Pancreas (tissue), 10 donors: ENCODE data around the gene SNN. TPM values are rescaled to one million over a fixed set of nuclear protein-coding genes. Genes with fewer than 3 reads are reported as not detected.

Experiments
- ATAC-seq, 4 donors: fragments of 200-7000 bp; cut with Tn5 transposase; one replicate each; pipeline versions ENCODE4 v1.8.0 to v1.9.1; 2020; ENCODE audit warnings: mild to moderate bottlenecking in 4 of 4, moderate library complexity in 4 of 4
- DNase-seq, 6 donors: peaks; one replicate each; pipeline ENCODE4 v3.0.0-alpha.2; 2020
- FAIRE-seq: peaks from 2 replicates; lab custom pipeline; 2012; peaks lifted over from hg19 to GRCh38; lab: Jason Lieb, UNC
- H3K27ac ChIP-seq, 4 donors: fragments of 200-600 bp; sonication (generic); 1 replicate in 3 of 4; 2 replicates in 1 of 4; pipeline versions ENCODE4 v1.5.0 to v1.8.0; 2020
- H3K27me3 ChIP-seq, 4 donors: fragments of 200-600 bp; one replicate each; pipeline ENCODE4 v1.8.0; 2021
- H3K36me3 ChIP-seq, 3 donors: fragments of 200-600 bp; sonication (generic) in 1 of 3; one replicate each; pipeline versions ENCODE4 v1.5.0 to v1.8.0; 2020 to 2021
- H3K4me1 ChIP-seq, 3 donors: fragments of 200-600 bp; one replicate each; pipeline ENCODE4 v1.8.0; 2021
- H3K4me3 ChIP-seq, 4 donors: fragments of 200-600 bp; sonication (generic) in 2 of 4; one replicate each; pipeline versions ENCODE4 v1.5.0 to v1.8.0; 2020 to 2021
- H3K9me3 ChIP-seq, 4 donors: fragments of 200-600 bp; one replicate each; pipeline ENCODE4 v1.8.0; 2021
- WGBS, 2 donors: extraction: QIAGEN DNeasy Blood & Tissue Kit; methylation state at CpG; one replicate each; pipeline ENCODE4 v1.1.7; 2013; 5-methylcytosine and 5-hydroxymethylcytosine counted together
- intact Hi-C, 3 donors: fragments of 100-400 bp; cut with DNase I; formaldehyde crosslinking; loops; one replicate each; pipeline versions ENCODE4 v1.11.1 to v1.14.2; 2022
- polyA plus RNA-seq, 2 donors: library from polyadenylated mRNA; stranded (reverse); fragments of 200-250 nt; gene quantifications; one replicate each; pipeline ENCODE4 v1.2.3, GENCODE V29; 2013
- total RNA-seq, 6 donors: library from RNA; stranded (reverse); fragmentation: NEBNext Ultra II Directional in 4 of 6; extraction: Animal tissue kit (Norgen Biotek cat#: 25700) in 4 of 6; gene quantifications; one replicate each; pipeline versions ENCODE4 v1.2.1 to v1.2.4, GENCODE V29; 2021 to 2023
- TF ChIP-seq, protein P1 (sequence below), 4 donors: fragments of 200-600 bp; sonication (generic) in 3 of 4; IDR thresholded peaks; one replicate each; pipeline versions ENCODE4 v1.5.0 to v1.8.0; 2021; ENCODE audit warnings: antibody characterized with exemption in 4 of 4
- donor health status: healthy with polysubstance abuse.
- donor health status: DM: no; HTN: no; CAD: no; lungs with moderate emphysema.
- donor health status: DM: no; HTN: no; CAD: no.
- donor health status: control.
- donor health status: control.
- donor health status: Bipolar disorder and iron deficiency.
- donor health status: DM: yes; HTN: yes; CAD: no.
- donor health status: DM: no; HTN: no; CAD: no.
- donor health status: DM: no; HTN: no; CAD: no.
- donor health status: DM: yes; HTN: yes; CAD: no.

Gene SNN
- total and polyA plus RNA-seq, 8 donors, result 3.9 to 10.6 (median 4.5) TPM

GRCh38 chr16:11717811-11718210 is 49.6 kb downstream of the SNN start:
- Histone ChIP-seq H3K27ac (peak overlapping the region in 1 of 4 donors; percentile 78), H3K9me3 (no peaks in the 10 kb centered on the region), H3K27me3 (no peaks in the 10 kb centered on the region), H3K36me3 (peaks cover 0 to 20% (median 5%) of the 10 kb centered on the region in 3 donors), H3K4me3 (no peak overlapping the region), H3K4me1 (peaks cover 30 to 53% (median 33%) of the 10 kb centered on the region in 3 donors)
- no peak for DNase-seq
- FAIRE-seq, result no peak
- no peak for ATAC-seq
- WGBS, 2 donors, result 69 to 80% methylated on average over 5 of the region's 5 CpGs
- TF ChIP-seq, protein P1, sequence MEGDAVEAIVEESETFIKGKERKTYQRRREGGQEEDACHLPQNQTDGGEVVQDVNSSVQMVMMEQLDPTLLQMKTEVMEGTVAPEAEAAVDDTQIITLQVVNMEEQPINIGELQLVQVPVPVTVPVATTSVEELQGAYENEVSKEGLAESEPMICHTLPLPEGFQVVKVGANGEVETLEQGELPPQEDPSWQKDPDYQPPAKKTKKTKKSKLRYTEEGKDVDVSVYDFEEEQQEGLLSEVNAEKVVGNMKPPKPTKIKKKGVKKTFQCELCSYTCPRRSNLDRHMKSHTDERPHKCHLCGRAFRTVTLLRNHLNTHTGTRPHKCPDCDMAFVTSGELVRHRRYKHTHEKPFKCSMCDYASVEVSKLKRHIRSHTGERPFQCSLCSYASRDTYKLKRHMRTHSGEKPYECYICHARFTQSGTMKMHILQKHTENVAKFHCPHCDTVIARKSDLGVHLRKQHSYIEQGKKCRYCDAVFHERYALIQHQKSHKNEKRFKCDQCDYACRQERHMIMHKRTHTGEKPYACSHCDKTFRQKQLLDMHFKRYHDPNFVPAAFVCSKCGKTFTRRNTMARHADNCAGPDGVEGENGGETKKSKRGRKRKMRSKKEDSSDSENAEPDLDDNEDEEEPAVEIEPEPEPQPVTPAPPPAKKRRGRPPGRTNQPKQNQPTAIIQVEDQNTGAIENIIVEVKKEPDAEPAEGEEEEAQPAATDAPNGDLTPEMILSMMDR (IDR thresholded peaks at IDR 0.05), result no peak
- intact Hi-C loops, result loop anchor here in 2 of 3 donors (10.0 kb wide), 2 partner anchors 183 to 323 kb away; no protein-coding TSS in a partner anchor

GRCh38 chr16:11719171-11719570 is 50.9 kb downstream of the SNN start:
- Histone ChIP-seq H3K9me3 (no peaks in the 10 kb centered on the region), H3K27me3 (no peaks in the 10 kb centered on the region), H3K4me1 (peaks cover 34 to 55% (median 42%) of the 10 kb centered on the region in 3 donors), H3K27ac (no peak overlapping the region), H3K36me3 (peaks cover 0 to 23% (median 5%) of the 10 kb centered on the region in 3 donors), H3K4me3 (no peak overlapping the region)
- FAIRE-seq (no peak), ATAC-seq (no peak), DNase-seq (no peak)
- intact Hi-C loops, result loop anchor here in 2 of 3 donors (10.0 kb wide), 2 partner anchors 184 to 324 kb away; no protein-coding TSS in a partner anchor
- TF ChIP-seq, protein P1 (IDR thresholded peaks at IDR 0.05), result no peak

GRCh38 chr16:11719762-11720161 is 51.5 kb downstream of the SNN start:
- Histone ChIP-seq H3K27me3 (no peaks in the 10 kb centered on the region), H3K4me1 (peaks cover 33 to 53% (median 41%) of the 10 kb centered on the region in 3 donors), H3K9me3 (no peaks in the 10 kb centered on the region), H3K27ac (no peak overlapping the region), H3K4me3 (no peak overlapping the region), H3K36me3 (peaks cover 0 to 23% (median 5%) of the 10 kb centered on the region in 3 donors)
- ATAC-seq, result no peak
- intact Hi-C loops, result loop anchor here in 2 of 3 donors (10.0 kb wide), 2 partner anchors 185 to 325 kb away; no protein-coding TSS in a partner anchor
- TF ChIP-seq, protein P1 (IDR thresholded peaks at IDR 0.05), result no peak
- no peak for FAIRE-seq
- no peak for DNase-seq
- WGBS, 2 donors, result 96 to 99% methylated on average over 4 of the region's 4 CpGs

- FAIRE-seq (no peak), DNase-seq (no peak), ATAC-seq (peak in 1 of 4 donors; percentile 19)
- peaks cover 32 to 51% (median 38%) of the 10 kb centered on the region in 3 donors for H3K4me1 ChIP-seq
- intact Hi-C loops, result no loop called here
- H3K27me3 ChIP-seq, result no peaks in the 10 kb centered on the region
- 30 to 33% methylated on average over 4 of the region's 4 CpGs for WGBS, 2 donors
- peaks cover 0 to 23% (median 5%) of the 10 kb centered on the region in 3 donors for H3K36me3 ChIP-seq
- H3K9me3 ChIP-seq, result no peaks in the 10 kb centered on the region
- H3K27ac ChIP-seq, result peak overlapping the region in 2 of 4 donors; percentile 35 to 37
- H3K4me3 ChIP-seq, result no peak overlapping the region
- TF ChIP-seq, protein P1 (IDR thresholded peaks at IDR 0.05), result no peak
Measured at GRCh38 chr16:11721781-11722467, 53.7 kb downstream of the SNN start.

- TF ChIP-seq, protein P1 (IDR thresholded peaks at IDR 0.05), result no peak
- H3K36me3 ChIP-seq, result peaks cover 0 to 23% (median 5%) of the 10 kb centered on the region in 3 donors
- no peak overlapping the region for H3K4me3 ChIP-seq
- WGBS, 2 donors, result 59 to 62% methylated on average over 3 of the region's 3 CpGs
- intact Hi-C loops, result no loop called here
- no peak for FAIRE-seq
- peak overlapping the region in 2 of 4 donors; percentile 35 to 37 for H3K27ac ChIP-seq
- no peaks in the 10 kb centered on the region for H3K27me3 ChIP-seq
- H3K4me1 ChIP-seq, result peaks cover 34 to 47% (median 38%) of the 10 kb centered on the region in 3 donors
- H3K9me3 ChIP-seq, result no peaks in the 10 kb centered on the region
- DNase-seq, result no peak
- no peak for ATAC-seq
Measured at GRCh38 chr16:11722468-11722808, 54.2 kb downstream of the SNN start.
